GM12801 (cell line): Measurements from ENCODE around the gene ATG4D.

Source experiments
- CTCF ChIP-seq: IDR thresholded peaks from one replicate; pipeline ENCODE4 v1.5.1; 2011; ENCODE audit warnings: control low read depth; ENCODE audit not compliant: insufficient read length; ENCODE audit errors: extremely low read depth

ATG4D gene

DNA sequence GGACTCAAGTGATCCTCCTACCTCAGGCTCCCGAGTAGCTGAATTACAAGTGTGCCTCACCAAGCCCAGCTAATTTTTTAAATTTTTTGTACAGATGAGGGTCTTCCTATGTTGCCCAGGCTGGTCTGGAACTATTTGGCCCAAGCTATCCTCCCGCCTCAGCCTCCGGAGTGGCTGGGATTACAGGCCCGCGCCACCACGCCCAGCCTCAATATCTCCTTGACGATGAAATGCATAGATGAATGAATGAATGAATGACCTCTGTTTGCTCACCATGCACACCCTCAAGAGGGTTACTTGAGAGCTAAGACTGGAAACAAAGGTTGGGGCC lies 58.3 kb downstream of the ATG4D start:
- no peak for TF ChIP-seq CTCF

DNA sequence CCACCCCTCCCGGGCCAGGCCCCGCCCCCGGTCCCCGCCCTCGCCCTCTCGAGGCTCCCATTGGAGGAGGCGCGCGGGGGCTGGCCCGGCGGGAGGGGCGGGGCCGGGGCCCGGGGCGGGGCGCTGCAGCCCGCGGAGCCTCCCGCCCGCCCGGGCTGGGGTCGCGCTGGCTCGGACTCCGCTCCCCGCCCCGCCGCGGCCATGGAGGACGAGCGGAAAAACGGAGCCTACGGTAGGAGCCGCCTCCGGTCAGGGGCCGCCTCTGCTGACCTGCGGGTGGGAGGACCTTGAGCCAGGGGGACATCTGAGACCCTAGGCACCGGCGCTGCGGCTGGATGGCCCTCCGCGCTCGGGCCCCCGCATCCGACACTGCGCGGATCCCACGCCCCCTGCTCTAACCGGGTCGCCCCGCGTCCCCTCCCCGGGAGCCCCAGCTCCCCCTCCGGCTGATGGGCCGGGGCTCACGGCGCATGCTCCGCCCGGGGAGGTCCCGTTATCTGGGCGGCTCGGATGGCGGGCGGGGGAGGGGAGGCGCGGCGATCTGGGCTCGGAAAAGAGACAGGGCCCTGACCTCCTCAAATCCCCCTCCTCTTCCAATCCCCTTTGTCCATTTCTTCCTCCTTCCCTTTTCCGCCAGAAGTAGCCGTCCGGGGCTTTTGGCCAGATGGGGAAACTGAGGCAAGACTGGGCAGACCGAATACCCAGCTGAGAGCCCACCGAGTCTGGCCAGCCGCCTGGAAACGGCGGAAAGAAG lies 58.8 kb downstream of the ATG4D start:
- no peak for TF ChIP-seq CTCF
